Hepatocyte (in vitro differentiated cells): ENCODE results near the gene NUDT22.

ENCODE experiments used
- EZH2phosphoT487 ChIP-seq: fragments of 200-600 bp; sonication (generic); IDR thresholded peaks from one replicate; pipeline ENCODE4 v1.6.1; 2018; ENCODE audit warnings: antibody characterized with exemption, mild to moderate bottlenecking, low read depth, moderate library complexity; ENCODE audit not compliant: unreplicated experiment, severe bottlenecking
- TF ChIP-seq, protein P1 (sequence below): fragments of 200-600 bp; sonication (generic); IDR thresholded peaks from 2 replicates; pipeline ENCODE4 v1.5.1; 2016; ENCODE audit warnings: antibody characterized with exemption, mild to moderate bottlenecking; ENCODE audit not compliant: poor library complexity

DNA sequence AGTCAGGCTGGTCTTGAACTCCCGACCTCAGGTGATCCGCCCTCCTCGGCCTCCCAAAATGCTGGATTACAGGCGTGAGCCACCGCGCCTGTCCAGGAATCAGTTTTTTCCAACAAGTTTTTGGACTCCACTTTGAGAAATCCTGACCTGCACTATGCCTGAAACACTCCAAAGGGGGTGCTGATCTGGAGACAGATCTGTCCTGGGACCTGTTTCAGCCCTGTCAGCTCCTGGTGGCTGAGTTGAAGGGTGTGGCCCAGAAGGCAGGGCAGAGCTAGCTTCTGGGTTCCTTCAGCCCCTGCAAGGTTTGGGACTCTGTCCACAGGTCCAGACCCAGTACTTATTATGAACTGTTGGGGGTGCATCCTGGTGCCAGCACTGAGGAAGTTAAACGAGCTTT lies 5.5 kb downstream of the NUDT22 start:
- TF ChIP-seq, protein P1, sequence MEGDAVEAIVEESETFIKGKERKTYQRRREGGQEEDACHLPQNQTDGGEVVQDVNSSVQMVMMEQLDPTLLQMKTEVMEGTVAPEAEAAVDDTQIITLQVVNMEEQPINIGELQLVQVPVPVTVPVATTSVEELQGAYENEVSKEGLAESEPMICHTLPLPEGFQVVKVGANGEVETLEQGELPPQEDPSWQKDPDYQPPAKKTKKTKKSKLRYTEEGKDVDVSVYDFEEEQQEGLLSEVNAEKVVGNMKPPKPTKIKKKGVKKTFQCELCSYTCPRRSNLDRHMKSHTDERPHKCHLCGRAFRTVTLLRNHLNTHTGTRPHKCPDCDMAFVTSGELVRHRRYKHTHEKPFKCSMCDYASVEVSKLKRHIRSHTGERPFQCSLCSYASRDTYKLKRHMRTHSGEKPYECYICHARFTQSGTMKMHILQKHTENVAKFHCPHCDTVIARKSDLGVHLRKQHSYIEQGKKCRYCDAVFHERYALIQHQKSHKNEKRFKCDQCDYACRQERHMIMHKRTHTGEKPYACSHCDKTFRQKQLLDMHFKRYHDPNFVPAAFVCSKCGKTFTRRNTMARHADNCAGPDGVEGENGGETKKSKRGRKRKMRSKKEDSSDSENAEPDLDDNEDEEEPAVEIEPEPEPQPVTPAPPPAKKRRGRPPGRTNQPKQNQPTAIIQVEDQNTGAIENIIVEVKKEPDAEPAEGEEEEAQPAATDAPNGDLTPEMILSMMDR: no peak
- no peak for TF ChIP-seq EZH2phosphoT487
